IPS-18c (cell line): ENCODE measurements around the gene CLEC16A.

ENCODE experiments used
- H3K4me3 ChIP-seq: 2 replicates; pipeline ENCODE4 v1.7.0; 2013; ENCODE audit warnings: low read depth, mild to moderate bottlenecking, low read length, moderate library complexity; ENCODE audit not compliant: insufficient read depth
- H3K9me3 ChIP-seq: one replicate; pipeline ENCODE4 v1.6.1; 2013; ENCODE audit warnings: mild to moderate bottlenecking, low read length, moderate library complexity; ENCODE audit not compliant: control insufficient read depth, insufficient read depth

The CLEC16A gene

GRCh38 chr16:10972108-10972818, 27.9 kb downstream of the CLEC16A start:
- H3K4me3 ChIP-seq = no peak overlapping the region
- peaks cover 2% of the 10 kb centered on the region for H3K9me3 ChIP-seq

- Histone ChIP-seq H3K9me3 (peaks cover 2% of the 10 kb centered on the region), H3K4me3 (no peak overlapping the region)
Measured at GRCh38 chr16:10972819-10973464, 28.6 kb downstream of the CLEC16A start.

GRCh38 chr16:10976634-10977033, 32.3 kb downstream of the CLEC16A start:
- H3K4me3 ChIP-seq = no peak overlapping the region
- peaks cover 2% of the 10 kb centered on the region for H3K9me3 ChIP-seq

- peaks cover 2% of the 10 kb centered on the region for H3K9me3 ChIP-seq
- no peak overlapping the region for H3K4me3 ChIP-seq
Measured at GRCh38 chr16:10978124-10978523, 33.8 kb downstream of the CLEC16A start.

GRCh38 chr16:10978871-10979446, 34.6 kb downstream of the CLEC16A start:
- H3K4me3 ChIP-seq = no peak overlapping the region
- peaks cover 2% of the 10 kb centered on the region for H3K9me3 ChIP-seq

- H3K4me3 ChIP-seq = no peak overlapping the region
- peaks cover 2% of the 10 kb centered on the region for H3K9me3 ChIP-seq
Measured at GRCh38 chr16:10979717-10980601, 35.6 kb downstream of the CLEC16A start.

- Histone ChIP-seq H3K9me3 (peaks cover 2% of the 10 kb centered on the region), H3K4me3 (no peak overlapping the region)
Measured at GRCh38 chr16:10980813-10981212, 36.4 kb downstream of the CLEC16A start.

- peaks cover 2% of the 10 kb centered on the region for H3K9me3 ChIP-seq
Measured at GRCh38 chr16:10981697-10982216, 37.4 kb downstream of the CLEC16A start.

GRCh38 chr16:10982465-10983150, 38.2 kb downstream of the CLEC16A start:
- Histone ChIP-seq H3K9me3 (no peaks in the 10 kb centered on the region), H3K4me3 (no peak overlapping the region)

More at GRCh38 chr16:10981697-10982216, 37.4 kb downstream of the CLEC16A start:
- H3K4me3 ChIP-seq = no peak overlapping the region

- Histone ChIP-seq H3K4me3 (no peak overlapping the region), H3K9me3 (no peaks in the 10 kb centered on the region)
Measured at GRCh38 chr16:10983159-10983558, 38.8 kb downstream of the CLEC16A start.

GRCh38 chr16:10984509-10984908, 40.1 kb downstream of the CLEC16A start:
- no peak overlapping the region for H3K4me3 ChIP-seq
- H3K9me3 ChIP-seq = no peaks in the 10 kb centered on the region

GRCh38 chr16:10987361-10988163, 43.2 kb downstream of the CLEC16A start:
- Histone ChIP-seq H3K9me3 (no peaks in the 10 kb centered on the region), H3K4me3 (no peak overlapping the region)

- Histone ChIP-seq H3K9me3 (no peaks in the 10 kb centered on the region), H3K4me3 (no peak overlapping the region)
Measured at GRCh38 chr16:10988164-10988803, 43.9 kb downstream of the CLEC16A start.

GRCh38 chr16:10988879-10989278, 44.5 kb downstream of the CLEC16A start:
- H3K9me3 ChIP-seq = no peaks in the 10 kb centered on the region
- H3K4me3 ChIP-seq = no peak overlapping the region

- H3K4me3 ChIP-seq = no peak overlapping the region
Measured at GRCh38 chr16:10989559-10989958, 45.2 kb downstream of the CLEC16A start.

GRCh38 chr16:10990378-10990777, 46.0 kb downstream of the CLEC16A start:
- Histone ChIP-seq H3K4me3 (no peak overlapping the region), H3K9me3 (no peaks in the 10 kb centered on the region)

More at GRCh38 chr16:10989559-10989958, 45.2 kb downstream of the CLEC16A start:
- no peaks in the 10 kb centered on the region for H3K9me3 ChIP-seq
